Stimulated activated CD4-positive, alpha-beta T cell treated with anti-CD3 and anti-CD28 coated beads, Interleukin-1b, Interleukin-23, amount 100 ng/mL, for 4 hours (primary cell): ENCODE data around the gene FAM181A.

Source experiments
- DNase-seq, 2 donors: peaks; one replicate each; pipeline ENCODE4 v3.0.0-alpha.2; 2020; ENCODE audit warnings: low read depth in 2 of 2

FAM181A gene

DNA sequence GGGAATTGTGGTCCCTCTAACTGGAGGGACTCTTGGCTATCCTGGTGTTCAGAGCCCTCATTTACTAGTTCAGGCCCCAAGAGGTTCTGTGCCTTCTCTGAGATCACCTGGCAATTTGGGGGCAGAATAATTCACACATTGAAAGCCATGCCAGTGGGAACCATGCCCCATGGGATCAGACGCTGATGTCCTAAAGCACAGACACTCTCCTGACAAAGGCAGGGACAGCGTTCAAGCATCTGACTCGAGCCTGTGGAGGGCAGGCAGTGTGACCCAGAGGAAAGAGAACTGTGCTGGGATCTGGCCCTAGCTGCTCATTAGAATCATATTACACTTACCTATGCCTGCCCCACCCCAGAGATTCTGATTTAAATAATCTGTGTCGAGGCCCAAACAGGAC is 51.6 kb downstream of the FAM181A start:
- DNase-seq, result no peak
